ENCODE results near the gene C16orf95.

- TF ChIP-seq CTCF (IDR thresholded peaks at IDR 0.05) (no peak), POLR2A (IDR thresholded peaks at IDR 0.05) (no peak), EP300 (IDR thresholded peaks at IDR 0.05) (no peak), POLR2AphosphoS5 (IDR thresholded peaks at IDR 0.05) (no peak)
These were observed 12.2 kb downstream of the C16orf95 start for GRCh38 chr16:87304951-87305350.

All from sigmoid colon (tissue), 4 donors.